Globus pallidus (tissue), 1 donor: ENCODE measurements around the gene ERCC3.

ENCODE experiments used
- DNase-seq: peaks from one replicate; pipeline ENCODE4 v3.0.0-alpha.2; 2015; ENCODE audit warnings: low spot score

Gene ERCC3

DNA sequence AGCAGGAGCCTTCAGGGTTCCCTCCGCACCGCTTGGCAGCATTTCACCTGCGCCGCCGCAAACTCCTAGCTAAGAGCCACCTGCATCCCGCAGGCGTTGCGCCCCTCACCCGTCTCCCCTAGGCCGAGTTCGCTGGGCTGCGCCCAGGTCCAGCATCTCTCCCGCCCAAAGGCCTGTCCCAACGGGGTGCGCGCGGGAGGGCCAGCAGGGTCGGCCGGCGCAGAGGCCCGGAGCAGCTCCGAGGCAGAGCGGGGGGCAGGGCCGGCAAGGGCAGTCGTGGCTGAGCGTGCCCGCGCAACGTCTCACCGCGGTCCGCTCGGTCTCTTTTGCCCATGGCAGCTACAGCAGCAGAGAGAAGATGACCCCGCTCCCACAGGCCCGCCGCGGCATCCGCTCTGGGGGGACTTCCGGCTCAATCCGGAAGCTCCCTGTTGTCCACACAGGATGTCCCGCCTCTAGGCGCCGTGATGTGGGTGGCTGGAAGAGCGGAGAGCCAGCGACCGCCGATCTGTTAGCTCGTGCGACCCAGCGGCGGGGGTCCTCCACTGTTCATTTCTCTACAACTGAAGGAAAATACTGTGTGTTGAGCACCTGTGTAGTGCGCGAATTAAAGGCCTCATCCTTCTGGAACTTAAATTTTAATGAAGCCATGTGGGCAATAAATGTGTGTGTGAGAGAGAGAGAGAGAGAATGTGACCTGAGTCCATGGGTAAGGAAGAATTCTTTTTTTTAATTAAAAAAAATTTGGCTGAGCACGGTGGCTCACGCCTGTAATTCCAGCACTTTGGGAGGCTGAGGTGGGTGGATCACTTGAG lies at the start of gene ERCC3:
Gene ERCC3 (minus strand): TSS at position 397 of the 815 bp plus-strand sequence. CDS start 63 bp downstream, at position 334.
- DNase-seq = peak; percentile 81

DNA sequence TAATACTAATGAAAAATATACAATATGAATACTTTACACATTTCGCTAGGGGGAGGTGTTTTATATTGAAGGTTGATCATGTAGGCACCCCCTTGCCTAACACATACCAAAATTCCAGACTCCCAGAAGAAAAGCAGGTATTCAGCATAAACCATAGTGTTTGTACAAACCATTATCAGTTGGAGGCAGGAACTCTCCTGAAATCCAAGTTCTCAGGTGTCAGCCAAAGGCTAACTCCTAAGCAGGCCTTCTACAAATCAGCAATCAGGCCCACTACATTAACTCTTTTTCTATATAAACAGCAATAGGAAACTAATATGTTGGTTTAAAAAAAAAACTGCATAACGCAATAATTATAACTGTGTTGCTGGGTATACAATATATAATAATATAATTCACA lies 49.3 kb upstream of the ERCC3 start:
- DNase-seq = no peak

- no peak for DNase-seq
Measured at GRCh38 chr2:127342101-127342500, 48.2 kb upstream of the ERCC3 start.

GRCh38 chr2:127332335-127332734 lies 38.4 kb upstream of the ERCC3 start:
- no peak for DNase-seq

DNA sequence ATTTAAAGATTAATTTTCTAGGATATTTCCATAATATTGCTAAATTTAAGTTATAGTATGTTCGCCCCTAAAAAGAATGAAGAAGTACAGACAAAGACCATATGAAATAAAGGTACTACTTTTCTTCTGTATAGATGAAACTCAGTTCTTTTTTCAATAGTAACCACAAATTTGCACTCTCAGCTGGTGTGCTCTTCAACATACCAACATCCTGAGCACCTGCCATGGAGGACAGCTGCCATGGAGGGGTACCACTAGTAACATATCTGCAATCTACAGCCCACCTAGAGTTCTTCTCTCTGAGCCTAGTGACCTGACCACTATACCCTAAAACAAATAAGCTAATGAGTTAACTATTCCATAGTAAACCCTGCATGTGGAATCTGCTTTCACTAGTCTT lies 36.8 kb upstream of the ERCC3 start:
- DNase-seq = no peak

- DNase-seq = no peak
Measured at GRCh38 chr2:127326289-127326945, 32.5 kb upstream of the ERCC3 start.

GRCh38 chr2:127324635-127325034 lies 30.7 kb upstream of the ERCC3 start:
- DNase-seq = peak; percentile 42

- DNase-seq = no peak
Measured at GRCh38 chr2:127321303-127321702, 27.4 kb upstream of the ERCC3 start.

- no peak for DNase-seq
Measured at GRCh38 chr2:127320586-127321275, 26.8 kb upstream of the ERCC3 start.

- no peak for DNase-seq
Measured at GRCh38 chr2:127320067-127320466, 26.1 kb upstream of the ERCC3 start.

DNA sequence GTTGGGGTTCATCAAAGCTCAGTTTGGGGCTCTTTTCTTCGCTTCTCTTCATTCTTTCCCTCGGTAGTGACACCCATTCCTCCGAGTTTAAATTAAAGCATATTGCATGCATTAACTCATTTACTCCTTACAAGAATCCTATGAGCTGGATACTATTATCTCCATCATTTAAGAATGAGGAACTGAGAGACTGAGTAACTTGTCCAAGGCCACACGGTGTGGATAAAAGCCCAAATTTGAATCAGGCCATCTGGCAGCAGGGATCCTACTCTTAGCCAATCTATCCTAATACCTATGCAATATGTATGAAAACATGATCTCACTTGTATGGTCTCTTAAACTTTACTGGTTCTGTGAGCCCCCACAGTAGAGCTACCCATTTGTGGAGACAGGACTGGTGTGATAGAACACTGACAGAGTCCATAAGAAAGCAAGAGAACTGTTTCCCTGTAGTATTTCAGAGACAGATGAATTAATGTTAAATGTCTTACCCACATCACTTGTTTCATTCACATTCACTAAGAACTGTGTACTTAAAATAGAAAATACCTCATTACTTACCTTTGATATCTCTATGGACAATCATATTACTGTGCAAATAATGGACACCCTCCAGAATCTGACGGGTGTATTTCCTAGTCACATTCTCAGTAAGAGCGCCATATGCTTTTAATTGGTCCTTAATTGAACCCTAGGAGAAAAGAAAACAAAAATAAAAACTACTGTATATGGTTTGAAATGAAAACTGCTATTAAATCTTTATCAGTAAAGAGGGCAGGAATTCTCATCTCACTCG lies 20.4 kb upstream of the ERCC3 start:
- DNase-seq = no peak

- no peak for DNase-seq
Measured at GRCh38 chr2:127313406-127313805, 19.5 kb upstream of the ERCC3 start.

GRCh38 chr2:127310980-127311379 lies 17.0 kb upstream of the ERCC3 start:
- no peak for DNase-seq

DNA sequence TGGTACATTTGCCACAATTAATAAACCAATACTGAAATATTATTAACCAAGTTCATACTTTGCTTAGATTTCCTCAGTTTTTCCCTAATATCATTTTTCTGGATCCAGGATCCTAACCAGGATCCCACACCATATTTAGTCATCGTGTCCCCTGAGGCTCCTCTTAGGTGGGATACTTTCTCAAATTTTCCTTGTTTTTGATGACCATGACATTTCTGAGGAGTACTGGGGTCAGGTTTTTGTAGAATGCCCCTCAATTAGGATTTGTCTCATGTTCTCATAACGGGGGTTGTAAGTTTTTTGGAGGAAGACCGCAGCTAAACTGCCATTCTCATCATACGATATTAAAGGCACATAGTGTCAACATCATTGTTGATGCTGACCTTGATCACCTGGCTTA lies 15.5 kb upstream of the ERCC3 start:
- DNase-seq = no peak

GRCh38 chr2:127308586-127309138 lies 14.7 kb upstream of the ERCC3 start:
- DNase-seq = no peak

GRCh38 chr2:127305990-127306585 lies 12.1 kb upstream of the ERCC3 start:
- no peak for DNase-seq

DNA sequence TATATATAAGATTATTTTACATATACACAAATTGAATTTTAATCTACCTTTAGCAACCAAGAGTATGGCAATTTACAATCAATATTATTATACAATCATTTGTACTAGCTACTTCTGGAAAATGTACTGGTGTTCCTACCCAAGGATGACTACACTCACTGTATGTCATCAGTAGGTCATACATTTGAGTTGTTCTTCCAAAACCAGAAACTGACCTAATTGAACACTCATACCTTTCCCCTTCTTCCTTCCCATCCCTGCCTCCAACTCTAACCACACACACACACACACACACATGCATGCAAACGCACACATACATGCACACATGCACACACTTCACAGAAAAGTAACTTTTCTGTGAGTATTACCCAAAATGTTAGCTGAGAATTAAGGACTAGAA lies 8.2 kb upstream of the ERCC3 start:
- DNase-seq = no peak

- no peak for DNase-seq
Measured at GRCh38 chr2:127293386-127293747, 577 bp downstream of the ERCC3 start.

GRCh38 chr2:127288274-127288673 lies 5.7 kb downstream of the ERCC3 start:
- no peak for DNase-seq

DNA sequence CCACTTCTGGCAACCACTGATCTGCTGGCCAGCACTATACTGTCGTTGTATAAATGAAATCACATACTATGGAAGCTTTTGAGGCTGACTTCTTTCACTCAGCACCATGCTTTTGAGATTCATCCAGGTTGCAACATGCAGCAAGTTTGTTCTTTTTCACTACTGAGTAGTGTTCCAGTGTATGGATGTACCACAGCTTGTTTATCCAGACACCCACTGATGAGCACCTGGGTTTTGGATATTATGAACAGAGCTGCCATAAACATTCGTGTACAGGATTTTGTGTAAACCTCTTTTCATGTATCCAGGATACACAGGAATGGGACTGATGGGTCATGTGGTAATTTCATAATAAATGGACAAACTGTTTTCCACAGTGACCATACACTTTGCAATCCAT lies 10.7 kb downstream of the ERCC3 start:
- DNase-seq = no peak

DNA sequence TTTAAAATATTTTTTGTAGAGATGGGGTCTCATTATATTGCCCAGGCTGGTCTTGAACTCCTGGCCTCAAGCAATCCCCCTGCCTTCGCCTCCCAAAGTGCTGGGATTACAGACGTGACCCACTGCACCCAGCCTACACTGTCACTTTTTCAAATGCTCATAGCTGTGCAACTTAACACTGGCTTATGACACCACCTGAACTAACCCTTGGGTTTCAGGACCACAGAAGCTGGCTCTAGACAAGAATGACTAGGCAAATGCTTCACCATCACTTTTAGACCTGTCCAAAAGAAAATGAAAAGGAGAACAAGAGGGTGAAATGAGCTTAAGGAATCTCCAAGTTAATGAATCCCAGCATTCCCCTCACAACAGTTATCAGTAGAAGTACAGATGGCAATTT lies 13.3 kb downstream of the ERCC3 start:
- DNase-seq = no peak

DNA sequence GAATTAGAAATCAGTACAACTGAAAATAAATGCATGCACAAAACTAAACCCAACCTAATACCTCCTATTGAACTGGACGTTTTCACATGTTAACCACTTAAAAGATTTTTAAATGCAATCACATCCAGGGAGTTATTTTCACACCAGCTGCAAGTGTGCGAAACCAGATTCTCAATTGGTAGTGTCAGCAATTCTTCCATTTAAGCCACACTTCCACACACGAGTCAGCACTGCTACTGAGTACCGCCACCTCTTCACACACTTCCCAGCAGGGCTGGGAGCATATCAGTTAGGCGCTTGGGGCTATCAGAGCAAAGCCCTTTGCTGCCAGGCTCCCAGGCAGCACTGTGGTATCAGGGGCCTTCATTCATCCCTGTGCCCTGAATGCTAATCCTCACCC lies 14.2 kb downstream of the ERCC3 start:
- no peak for DNase-seq
